T47D (cell line): ENCODE data around the gene RNF208.
A peak's percentile ranks its signal among the peaks of the same experiment; 100 is the strongest.

ENCODE experiments used
- DNase-seq, 2 experiments: peaks; one replicate each; pipeline versions ENCODE4 v3.0.0 to v3.0.0-alpha.2; 2011 to 2012; ENCODE audit warnings: low read depth in 1 of 2, low spot score in 1 of 2
- JUND ChIP-seq: IDR thresholded peaks from 2 replicates; pipeline ENCODE4 v1.6.1; 2012; ENCODE audit warnings: low read depth
- in situ Hi-C: cut with HindIII; loops from 2 replicates; pipeline ENCODE4 v1.10.0; 2016; ENCODE audit warnings: low sequenced_read_pairs, low pct_unique_long_range_greater_than_20kb

RNF208 gene

GRCh38 chr9:137226338-137227053, 4.5 kb upstream of the RNF208 start:
- TF ChIP-seq JUND = no peak
- peak in 1 of 2 experiments; percentile 81 for DNase-seq
- in situ Hi-C loops = no loop called here

- TF ChIP-seq JUND = no peak
- in situ Hi-C loops = no loop called here
- DNase-seq = no peak
Observed at GRCh38 chr9:137225699-137226331, 3.8 kb upstream of the RNF208 start.

- no peak for TF ChIP-seq JUND
- in situ Hi-C loops = no loop called here
Observed at GRCh38 chr9:137224830-137225694, 3.0 kb upstream of the RNF208 start, which contains the start of gene CYSRT1. Gene CYSRT1, plus strand, starts transcription at chr9:137225174. Its CDS starts 448 bp downstream, at chr9:137225622.

GRCh38 chr9:137223078-137223970, 1.3 kb upstream of the RNF208 start:
- in situ Hi-C loops = no loop called here
- peak; percentile 99 to 100 for DNase-seq
- TF ChIP-seq JUND = no peak; the same call in none of the 2 replicates

More at GRCh38 chr9:137224830-137225694, 3.0 kb upstream of the RNF208 start, which contains the start of gene CYSRT1:
- DNase-seq = peak in 1 of 2 experiments; percentile 54

GRCh38 chr9:137221506-137222111, 431 bp downstream of the RNF208 start:
- in situ Hi-C loops = no loop called here
- DNase-seq = peak in 1 of 2 experiments; percentile 55
- no peak for TF ChIP-seq JUND

- in situ Hi-C loops = no loop called here
- TF ChIP-seq JUND = no peak
- no peak for DNase-seq
Observed at GRCh38 chr9:137221095-137221505, 940 bp downstream of the RNF208 start.

GRCh38 chr9:137220317-137221094, 1.5 kb downstream of the RNF208 start:
- no peak for DNase-seq
- no peak for TF ChIP-seq JUND
- in situ Hi-C loops = no loop called here

GRCh38 chr9:137219757-137220316, 2.2 kb downstream of the RNF208 start:
- in situ Hi-C loops = no loop called here
- TF ChIP-seq JUND = no peak
- no peak for DNase-seq

GRCh38 chr9:137218754-137219271, 3.2 kb downstream of the RNF208 start:
- in situ Hi-C loops = no loop called here

GRCh38 chr9:137218212-137218753, 3.8 kb downstream of the RNF208 start:
- no peak for DNase-seq
- no peak for TF ChIP-seq JUND
- in situ Hi-C loops = no loop called here

More at GRCh38 chr9:137218754-137219271, 3.2 kb downstream of the RNF208 start:
- TF ChIP-seq JUND = no peak
- no peak for DNase-seq
